T-helper 17 cell (primary cell): ENCODE measurements around the gene ATF7IP. TPM values are rescaled to one million over a fixed set of nuclear protein-coding genes. Genes with fewer than 3 reads are reported as not detected.
A peak's percentile ranks its signal among the peaks of the same experiment; 100 is the strongest.
"Not testable (repeated sequence)": the region's sequence is repeated elsewhere in the genome, so short reads cannot be mapped to it uniquely, and the experiment has no call there.

Experiments used
- ATAC-seq: fragments of 150-1000 bp; cut with Tn5 transposase; 2 replicates; pipeline ENCODE4 v1.10.0; 2021; ENCODE audit warnings: mild to moderate bottlenecking, moderate library complexity
- DNase-seq, 3 donors: peaks; one replicate each; pipeline versions ENCODE4 v3.0.0 to v3.0.0-alpha.2; 2020 to 2021
- H3K9me3 ChIP-seq: one replicate; pipeline ENCODE4 v1.7.0; 2013; ENCODE audit warnings: low read length, mild to moderate bottlenecking; ENCODE audit not compliant: control insufficient read depth, poor library complexity, severe bottlenecking
- H3K27ac Mint-ChIP-seq: one replicate; pipeline ENCODE4 v1.8.0; 2022; ENCODE audit warnings: mild to moderate bottlenecking, moderate library complexity, mixed read lengths
- H3K27me3 Mint-ChIP-seq: one replicate; pipeline ENCODE4 v1.8.0; 2022; ENCODE audit warnings: mixed read lengths
- H3K36me3 Mint-ChIP-seq: one replicate; pipeline ENCODE4 v1.8.0; 2022; ENCODE audit warnings: low read depth, mixed read lengths
- H3K4me1 Mint-ChIP-seq: one replicate; pipeline ENCODE4 v1.8.0; 2022; ENCODE audit warnings: mild to moderate bottlenecking, mixed read lengths
- H3K4me3 Mint-ChIP-seq: one replicate; pipeline ENCODE4 v1.8.0; 2022; ENCODE audit warnings: mild to moderate bottlenecking, moderate library complexity, mixed read lengths
- total RNA-seq, 4 donors: library from RNA in 2 of 4; stranded (reverse) in 2 of 4; gene quantifications; one replicate each; pipeline ENCODE4 v1.2.3 and lab custom pipeline; 2022 to 2026

Gene ATF7IP
- 100 to 1,000 TPM; 153 to 164 TPM for total RNA-seq
- 207 to 253 reads per million in 2 donors for total RNA-seq (lab: John Stamatoyannopoulos, UW)

GRCh38 chr12:14365294-14366208, at the start of gene ATF7IP:
Gene ATF7IP, plus strand, starts transcription at chr12:14365682. Its CDS starts 58,234 bp downstream, at chr12:14423916.
- ATAC-seq (peak; percentile 84), DNase-seq (peak; percentile 89 to 91 (median 91))
- peaks cover 12% of the 10 kb centered on the region for H3K4me1 Mint-ChIP-seq
- H3K4me3 Mint-ChIP-seq = peak within 1 kb of the TSS; percentile 83
- H3K27me3 Mint-ChIP-seq = no peaks in the 10 kb centered on the region
- peak within 1 kb of the TSS; percentile 99 for H3K27ac Mint-ChIP-seq
- peaks cover 2% of the 10 kb centered on the region for H3K9me3 ChIP-seq
- H3K36me3 Mint-ChIP-seq = peaks cover 2% of the 10 kb centered on the region

- ATAC-seq (no peak), DNase-seq (no peak)
- Mint-ChIP-seq H3K4me1 (peaks cover 5% of the 10 kb centered on the region), H3K27ac (no peak overlapping the region), H3K27me3 (no peaks in the 10 kb centered on the region), H3K4me3 (no peak overlapping the region), H3K36me3 (peaks cover 2% of the 10 kb centered on the region)
- H3K9me3 ChIP-seq = no peaks in the 10 kb centered on the region
These were observed 47.9 kb upstream of the ATF7IP start for GRCh38 chr12:14317362-14318146.

DNA sequence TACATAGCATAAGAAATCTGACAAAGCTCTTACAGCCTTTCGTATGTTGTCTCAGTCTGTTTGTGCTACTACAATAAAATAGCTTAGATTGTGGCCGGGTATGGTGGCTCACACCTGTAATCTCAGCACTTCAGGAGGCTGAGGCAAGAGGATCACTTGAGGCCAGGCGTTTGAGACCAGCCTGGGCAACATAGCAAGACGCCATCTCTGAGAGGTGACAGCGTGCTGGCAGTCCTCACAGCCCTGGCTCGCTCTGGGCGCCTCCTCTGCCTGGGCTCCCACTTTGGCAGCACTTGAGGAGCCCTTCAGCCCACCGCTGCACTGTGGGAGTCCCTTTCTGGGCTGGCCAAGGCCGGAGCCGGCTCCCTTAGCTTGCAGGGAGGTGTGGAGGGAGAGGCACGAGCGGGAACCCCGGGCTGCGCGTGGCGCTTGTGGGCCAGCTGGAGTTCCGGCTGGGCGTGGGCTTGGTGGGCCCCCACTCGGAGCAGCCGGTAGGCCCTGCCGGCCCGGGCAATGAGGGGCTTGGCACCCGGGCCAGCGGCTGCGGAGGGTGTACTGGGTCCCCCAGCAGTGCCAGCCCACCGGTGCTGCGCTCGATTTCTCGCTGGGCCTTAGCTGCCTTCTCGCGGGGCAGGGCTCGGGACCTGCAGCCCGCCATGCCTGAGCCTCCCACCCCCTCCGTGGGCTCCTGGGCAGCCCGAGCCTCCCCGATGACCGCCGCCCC, 45.6 kb upstream of the ATF7IP start:
- not testable (repeated sequence) for DNase-seq, H3K36me3 Mint-ChIP-seq, H3K4me3 Mint-ChIP-seq, H3K4me1 Mint-ChIP-seq, ATAC-seq, H3K9me3 ChIP-seq, H3K27me3 Mint-ChIP-seq, H3K27ac Mint-ChIP-seq

DNA sequence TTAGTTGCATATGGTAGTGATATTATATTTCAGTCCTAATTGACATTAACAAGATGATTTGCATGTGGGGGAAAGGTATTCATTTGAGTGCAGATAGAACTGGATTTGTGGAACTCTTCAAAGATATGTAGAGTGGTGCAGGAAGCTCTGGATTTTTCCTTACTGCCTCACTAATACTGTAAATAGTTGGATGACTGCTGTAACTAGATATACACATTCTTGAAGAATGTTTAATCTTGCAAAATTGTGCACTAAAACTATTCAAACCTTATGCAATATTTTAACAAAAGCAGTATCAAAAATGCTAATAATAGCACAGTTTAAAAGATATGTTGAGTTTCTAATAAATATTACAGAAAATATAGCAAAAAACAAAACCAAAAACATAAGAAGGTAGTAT, 43.1 kb upstream of the ATF7IP start:
- DNase-seq (no peak), ATAC-seq (no peak)
- H3K36me3 Mint-ChIP-seq = no peaks in the 10 kb centered on the region
- H3K27me3 Mint-ChIP-seq = no peaks in the 10 kb centered on the region
- no peak overlapping the region for H3K27ac Mint-ChIP-seq
- no peaks in the 10 kb centered on the region for H3K9me3 ChIP-seq
- peaks cover 7% of the 10 kb centered on the region for H3K4me1 Mint-ChIP-seq
- no peak overlapping the region for H3K4me3 Mint-ChIP-seq

- H3K9me3 ChIP-seq = no peaks in the 10 kb centered on the region
- peaks cover 7% of the 10 kb centered on the region for H3K4me1 Mint-ChIP-seq
- ATAC-seq (no peak), DNase-seq (no peak)
- no peaks in the 10 kb centered on the region for H3K27me3 Mint-ChIP-seq
- no peak overlapping the region for H3K27ac Mint-ChIP-seq
- H3K36me3 Mint-ChIP-seq = no peaks in the 10 kb centered on the region
- H3K4me3 Mint-ChIP-seq = no peak overlapping the region
These were observed 39.7 kb upstream of the ATF7IP start for GRCh38 chr12:14325716-14326343.

GRCh38 chr12:14326699-14327098, 38.8 kb upstream of the ATF7IP start:
- H3K27ac Mint-ChIP-seq = no peak overlapping the region
- H3K27me3 Mint-ChIP-seq = no peaks in the 10 kb centered on the region

GRCh38 chr12:14327711-14328110, 37.8 kb upstream of the ATF7IP start:
- Mint-ChIP-seq H3K27ac (no peak overlapping the region), H3K27me3 (no peaks in the 10 kb centered on the region), H3K4me1 (peaks cover under 1% of the 10 kb centered on the region), H3K4me3 (no peak overlapping the region), H3K36me3 (no peaks in the 10 kb centered on the region)
- ATAC-seq (peak; percentile 23), DNase-seq (no peak)
- no peaks in the 10 kb centered on the region for H3K9me3 ChIP-seq

More at GRCh38 chr12:14326699-14327098, 38.8 kb upstream of the ATF7IP start:
- Mint-ChIP-seq H3K4me3 (no peak overlapping the region), H3K36me3 (no peaks in the 10 kb centered on the region), H3K4me1 (peaks cover 4% of the 10 kb centered on the region)
- no peaks in the 10 kb centered on the region for H3K9me3 ChIP-seq
- DNase-seq = no peak
- ATAC-seq = no peak

GRCh38 chr12:14332482-14332881, 33.0 kb upstream of the ATF7IP start:
- ATAC-seq = no peak
- Mint-ChIP-seq H3K27me3 (no peaks in the 10 kb centered on the region), H3K27ac (no peak overlapping the region), H3K4me1 (no peaks in the 10 kb centered on the region), H3K4me3 (no peak overlapping the region), H3K36me3 (no peaks in the 10 kb centered on the region)
- no peaks in the 10 kb centered on the region for H3K9me3 ChIP-seq
- DNase-seq = no peak

DNA sequence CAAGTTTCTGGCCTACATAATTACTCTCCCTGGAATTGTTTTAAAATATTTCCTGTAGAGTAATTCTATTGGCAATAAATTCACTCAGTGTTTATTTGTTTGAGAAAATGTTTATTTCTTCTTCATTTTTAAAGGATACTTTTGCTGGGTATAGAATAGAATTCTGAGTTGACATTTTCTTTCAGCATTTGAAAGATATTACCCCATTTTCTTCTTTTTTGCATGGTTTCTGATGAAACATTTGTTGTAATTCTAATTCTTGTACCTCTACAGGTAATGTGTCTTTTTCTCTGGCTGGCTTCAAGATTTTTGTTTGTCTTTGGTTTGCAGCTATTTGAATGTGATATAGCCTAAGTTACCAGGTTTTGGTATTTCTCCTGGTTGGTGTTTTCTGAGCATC, 25.1 kb upstream of the ATF7IP start:
- DNase-seq (no peak), ATAC-seq (no peak)
- H3K27me3 Mint-ChIP-seq = no peaks in the 10 kb centered on the region
- no peak overlapping the region for H3K4me3 Mint-ChIP-seq
- H3K9me3 ChIP-seq = no peaks in the 10 kb centered on the region
- H3K27ac Mint-ChIP-seq = no peak overlapping the region
- no peaks in the 10 kb centered on the region for H3K4me1 Mint-ChIP-seq
- peaks cover 3% of the 10 kb centered on the region for H3K36me3 Mint-ChIP-seq

GRCh38 chr12:14351524-14351923, 14.0 kb upstream of the ATF7IP start:
- not testable (repeated sequence) for H3K4me3 Mint-ChIP-seq, H3K27me3 Mint-ChIP-seq, H3K36me3 Mint-ChIP-seq, H3K27ac Mint-ChIP-seq, ATAC-seq, H3K9me3 ChIP-seq, H3K4me1 Mint-ChIP-seq, DNase-seq

DNA sequence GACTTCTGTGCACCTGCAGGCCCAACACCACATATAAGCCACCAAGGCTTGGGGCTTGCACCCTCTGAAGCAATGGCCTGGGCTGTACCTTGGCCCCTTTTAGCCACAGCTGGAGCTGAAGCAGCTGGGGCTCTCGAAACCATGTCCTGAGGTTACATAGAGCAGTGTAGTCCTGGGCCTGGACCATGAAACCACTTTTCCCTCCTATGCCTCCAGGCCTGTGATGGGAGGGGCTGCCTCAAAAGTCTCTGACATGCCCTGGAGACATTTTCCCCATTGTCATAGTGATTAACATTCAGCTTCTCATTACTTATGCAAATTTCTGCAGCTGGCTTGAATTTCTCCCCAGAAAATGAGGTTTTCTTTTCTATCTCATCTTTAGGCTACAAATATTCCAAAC, 13.4 kb upstream of the ATF7IP start:
- H3K27me3 Mint-ChIP-seq, H3K4me1 Mint-ChIP-seq, H3K27ac Mint-ChIP-seq, ATAC-seq, H3K9me3 ChIP-seq, DNase-seq, H3K4me3 Mint-ChIP-seq, H3K36me3 Mint-ChIP-seq: not testable (repeated sequence)

DNA sequence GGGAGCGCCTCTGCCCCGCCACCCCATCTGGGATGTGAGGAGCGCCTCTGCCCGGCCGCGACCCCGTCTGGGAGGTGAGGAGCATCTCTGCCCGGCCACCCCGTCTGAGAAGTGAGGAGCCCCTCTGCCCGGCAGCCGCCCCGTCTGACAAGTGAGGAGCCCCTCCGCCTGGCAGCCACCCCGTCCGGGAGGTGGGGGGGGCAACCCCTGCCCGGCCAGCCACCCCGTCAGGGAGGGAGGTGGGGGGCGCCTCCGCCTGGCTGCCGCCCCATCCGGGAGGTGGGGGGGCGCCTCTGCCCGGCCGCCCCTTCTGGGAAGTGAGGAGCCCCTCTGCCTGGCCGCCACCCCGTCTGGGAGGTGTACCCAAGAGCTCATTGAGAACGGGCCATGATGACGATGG, 10.8 kb upstream of the ATF7IP start:
- not testable (repeated sequence) for ATAC-seq

More for the DNA sequence above, 10.8 kb upstream of the ATF7IP start:
- H3K9me3 ChIP-seq, H3K27ac Mint-ChIP-seq, H3K4me1 Mint-ChIP-seq, DNase-seq, H3K27me3 Mint-ChIP-seq, H3K36me3 Mint-ChIP-seq, H3K4me3 Mint-ChIP-seq: not testable (repeated sequence)
